ENCODE data around the gene TMEM254.
"Not testable (repeated sequence)": the region's sequence is repeated elsewhere in the genome, so short reads cannot be mapped to it uniquely, and the experiment has no call there.

Gene TMEM254

DNA sequence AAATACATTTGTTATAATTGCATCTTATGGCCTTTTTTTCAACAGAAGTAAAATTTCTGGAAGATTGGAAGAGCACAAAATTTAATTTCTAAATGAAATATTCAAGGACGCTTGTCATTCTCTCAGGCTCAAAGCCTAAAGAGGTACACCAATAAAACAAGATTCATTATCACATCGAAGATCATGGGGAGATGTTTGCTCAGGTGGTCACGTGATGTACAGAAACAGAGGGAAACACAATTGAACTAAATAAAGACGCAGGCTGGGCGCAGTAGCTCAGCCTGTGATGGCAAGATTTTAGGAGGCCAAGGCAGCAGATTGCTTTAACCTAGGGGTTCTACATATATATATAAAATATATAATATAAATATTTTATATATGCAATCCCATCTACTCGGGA, 37.3 kb upstream of the TMEM254 start:
- Histone ChIP-seq H3K4me3 (no peak overlapping the region), H3K4me1 (no peaks in the 10 kb centered on the region), H3K9me3 (no peaks in the 10 kb centered on the region), H3K36me3 (no peaks in the 10 kb centered on the region), H3K27ac (no peak overlapping the region), H3K27me3 (no peaks in the 10 kb centered on the region)
- DNase-seq: no peak
- TF ChIP-seq, protein P1, sequence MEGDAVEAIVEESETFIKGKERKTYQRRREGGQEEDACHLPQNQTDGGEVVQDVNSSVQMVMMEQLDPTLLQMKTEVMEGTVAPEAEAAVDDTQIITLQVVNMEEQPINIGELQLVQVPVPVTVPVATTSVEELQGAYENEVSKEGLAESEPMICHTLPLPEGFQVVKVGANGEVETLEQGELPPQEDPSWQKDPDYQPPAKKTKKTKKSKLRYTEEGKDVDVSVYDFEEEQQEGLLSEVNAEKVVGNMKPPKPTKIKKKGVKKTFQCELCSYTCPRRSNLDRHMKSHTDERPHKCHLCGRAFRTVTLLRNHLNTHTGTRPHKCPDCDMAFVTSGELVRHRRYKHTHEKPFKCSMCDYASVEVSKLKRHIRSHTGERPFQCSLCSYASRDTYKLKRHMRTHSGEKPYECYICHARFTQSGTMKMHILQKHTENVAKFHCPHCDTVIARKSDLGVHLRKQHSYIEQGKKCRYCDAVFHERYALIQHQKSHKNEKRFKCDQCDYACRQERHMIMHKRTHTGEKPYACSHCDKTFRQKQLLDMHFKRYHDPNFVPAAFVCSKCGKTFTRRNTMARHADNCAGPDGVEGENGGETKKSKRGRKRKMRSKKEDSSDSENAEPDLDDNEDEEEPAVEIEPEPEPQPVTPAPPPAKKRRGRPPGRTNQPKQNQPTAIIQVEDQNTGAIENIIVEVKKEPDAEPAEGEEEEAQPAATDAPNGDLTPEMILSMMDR (IDR thresholded peaks at IDR 0.05): no peak
- intact Hi-C loops (cut with DNase I; ENCODE audit: low total_unique reads): no loop called here

DNA sequence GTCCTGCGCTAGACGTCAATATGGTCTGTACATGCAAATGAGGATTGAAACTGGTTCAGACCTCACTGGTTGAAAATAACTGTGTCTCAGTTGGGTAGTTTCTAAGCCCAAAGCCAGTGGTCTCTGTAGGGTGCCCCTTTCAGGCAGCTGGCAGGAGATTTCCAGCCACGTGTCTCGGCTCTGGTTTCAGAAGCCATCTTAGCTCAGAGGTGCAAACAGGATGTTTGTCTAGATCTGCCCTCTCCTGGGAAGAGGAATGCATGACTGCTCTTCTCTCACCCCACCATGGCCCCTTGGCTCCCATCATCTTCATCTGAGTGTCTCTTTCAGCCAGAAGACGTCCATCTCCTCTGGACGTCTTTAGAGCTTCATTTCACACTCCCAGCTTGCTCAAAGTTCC, 33.5 kb upstream of the TMEM254 start:
- H3K27ac ChIP-seq; H3K27me3 ChIP-seq; DNase-seq; intact Hi-C loops (cut with DNase I; ENCODE audit: low total_unique reads); H3K36me3 ChIP-seq; H3K4me1 ChIP-seq; H3K4me3 ChIP-seq; H3K9me3 ChIP-seq: not testable (repeated sequence)

DNA sequence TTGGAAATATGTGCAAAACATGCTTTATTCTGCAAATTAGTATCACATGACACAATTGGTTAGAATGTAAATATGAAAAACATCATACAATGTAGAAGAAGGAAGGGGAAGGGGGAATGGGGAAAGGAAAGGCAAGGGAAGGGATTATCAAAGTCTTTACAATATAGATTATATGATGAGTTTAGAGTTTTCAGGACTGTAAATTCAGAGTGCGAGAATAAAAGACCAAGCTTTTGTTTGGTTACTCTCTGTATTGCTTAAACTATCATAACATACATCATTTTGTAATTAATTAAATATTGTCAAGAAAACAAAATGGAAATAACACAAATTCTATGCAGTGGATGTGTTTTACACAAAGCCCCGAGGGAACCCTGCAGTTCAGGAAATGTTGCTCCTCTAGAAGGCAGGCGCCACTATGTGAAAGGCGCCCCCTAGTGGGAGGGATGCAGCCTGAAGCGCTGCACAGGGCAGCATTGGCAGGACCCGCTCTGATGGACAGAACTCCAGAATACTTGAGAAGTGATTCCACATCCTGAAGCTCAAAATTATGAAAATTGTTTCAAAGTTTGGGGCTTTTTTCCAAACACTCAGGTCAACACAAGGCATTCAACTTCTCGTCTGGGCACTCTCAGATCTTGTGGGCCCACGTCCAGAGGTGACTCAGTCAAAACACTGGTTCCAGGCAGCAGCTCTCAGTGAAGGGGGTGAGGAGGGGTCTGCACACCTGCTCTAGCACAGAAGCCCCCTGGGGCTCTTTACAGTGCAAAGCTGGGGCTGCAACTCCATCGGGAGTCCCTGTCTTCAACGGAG, 31.6 kb upstream of the TMEM254 start:
- Histone ChIP-seq H3K36me3 (peaks cover 0 to 5% (median 0%) of the 10 kb centered on the region in 3 donors), H3K9me3 (no peaks in the 10 kb centered on the region), H3K4me1 (no peaks in the 10 kb centered on the region), H3K4me3 (no peak overlapping the region), H3K27ac (no peak overlapping the region), H3K27me3 (no peaks in the 10 kb centered on the region)
- TF ChIP-seq, protein P1 (IDR thresholded peaks at IDR 0.05): peak; percentile 79 to 83
- intact Hi-C loops (cut with DNase I; ENCODE audit: low total_unique reads): no loop called here
- DNase-seq: peak; percentile 75 to 78

DNA sequence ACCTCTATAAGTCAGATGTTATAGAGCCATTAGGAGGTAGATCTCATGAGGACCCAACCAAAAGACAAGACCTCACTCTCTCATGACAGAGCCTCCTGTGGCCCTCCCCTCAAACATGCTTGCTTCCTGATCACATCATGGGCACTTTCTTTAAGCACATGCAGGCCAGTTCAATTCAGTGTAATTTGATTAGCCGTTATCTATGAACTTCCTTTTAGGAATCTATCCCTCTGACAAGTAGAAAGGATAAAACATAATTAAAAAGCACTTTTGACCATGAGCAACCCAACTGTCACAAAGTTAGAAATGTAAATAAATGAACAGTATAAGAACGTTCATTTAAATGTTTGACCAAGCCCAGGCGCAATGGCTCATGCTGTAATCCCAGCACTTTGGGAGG, 27.7 kb upstream of the TMEM254 start:
- Histone ChIP-seq H3K4me3 (no peak overlapping the region), H3K4me1 (no peaks in the 10 kb centered on the region), H3K27ac (no peak overlapping the region), H3K9me3 (no peaks in the 10 kb centered on the region), H3K36me3 (peaks cover 0 to 5% (median 0%) of the 10 kb centered on the region in 3 donors), H3K27me3 (no peaks in the 10 kb centered on the region)
- no peak for DNase-seq
- intact Hi-C loops (cut with DNase I; ENCODE audit: low total_unique reads): no loop called here
- TF ChIP-seq, protein P1 (IDR thresholded peaks at IDR 0.05): no peak

DNA sequence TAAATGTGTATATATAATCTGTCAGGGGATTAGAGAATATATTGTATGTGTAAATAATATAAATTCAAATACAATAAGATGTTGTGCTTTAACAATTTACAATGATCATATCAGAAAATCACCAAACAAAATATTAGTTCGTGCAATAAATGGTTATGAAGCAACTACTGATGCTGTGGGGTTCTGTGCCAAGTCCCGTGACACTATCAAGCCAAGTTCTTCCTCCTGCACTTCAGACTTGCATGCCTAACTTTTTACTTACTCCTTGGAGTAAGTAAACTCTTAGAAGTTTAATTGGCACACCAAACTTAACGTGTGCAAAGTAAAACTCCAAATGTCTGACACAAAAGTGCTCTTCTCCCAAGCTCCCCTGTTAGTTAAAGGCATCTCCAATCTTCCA, 26.5 kb upstream of the TMEM254 start:
- Histone ChIP-seq H3K4me3 (no peak overlapping the region), H3K4me1 (no peaks in the 10 kb centered on the region), H3K27me3 (no peaks in the 10 kb centered on the region), H3K36me3 (peaks cover 0 to 5% (median 0%) of the 10 kb centered on the region in 3 donors), H3K27ac (no peak overlapping the region), H3K9me3 (no peaks in the 10 kb centered on the region)
- intact Hi-C loops (cut with DNase I; ENCODE audit: low total_unique reads): no loop called here
- TF ChIP-seq, protein P1 (IDR thresholded peaks at IDR 0.05): no peak
- DNase-seq: no peak

DNA sequence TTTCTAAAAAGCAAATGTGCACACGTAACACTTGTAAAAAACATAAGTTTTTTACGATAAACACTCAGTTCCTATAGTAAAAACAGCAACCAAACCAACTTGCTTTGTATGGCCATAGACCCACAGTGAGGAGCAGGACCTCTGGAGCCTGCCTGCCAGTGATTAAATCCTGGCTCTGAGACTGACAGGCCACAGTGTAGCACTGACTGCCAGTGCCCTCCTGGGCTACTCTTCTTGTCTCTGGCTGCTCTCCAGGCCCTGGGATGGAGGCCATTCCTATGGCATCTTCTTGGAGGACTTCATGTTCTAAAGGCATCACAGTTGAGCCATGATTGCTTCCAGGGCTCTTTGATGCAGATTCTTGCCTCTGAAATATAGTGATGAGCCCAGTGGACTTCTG, 22.7 kb upstream of the TMEM254 start:
- Histone ChIP-seq H3K27ac (no peak overlapping the region), H3K4me3 (no peak overlapping the region), H3K4me1 (no peaks in the 10 kb centered on the region), H3K9me3 (no peaks in the 10 kb centered on the region), H3K36me3 (no peaks in the 10 kb centered on the region), H3K27me3 (no peaks in the 10 kb centered on the region)
- TF ChIP-seq, protein P1 (IDR thresholded peaks at IDR 0.05): no peak
- no peak for DNase-seq
- intact Hi-C loops (cut with DNase I; ENCODE audit: low total_unique reads): no loop called here
